ENCODE results near the gene SST. TPM values are rescaled to one million over a fixed set of nuclear protein-coding genes. Genes with fewer than 3 reads are reported as not detected.
"Not testable (repeated sequence)": the region's sequence is repeated elsewhere in the genome, so short reads cannot be mapped to it uniquely, and the experiment has no call there.

SST gene
- total RNA-seq, 3 donors from 2014 or later (not counting 1 experiment from before 2014, with no cell fraction given) = not detected

DNA sequence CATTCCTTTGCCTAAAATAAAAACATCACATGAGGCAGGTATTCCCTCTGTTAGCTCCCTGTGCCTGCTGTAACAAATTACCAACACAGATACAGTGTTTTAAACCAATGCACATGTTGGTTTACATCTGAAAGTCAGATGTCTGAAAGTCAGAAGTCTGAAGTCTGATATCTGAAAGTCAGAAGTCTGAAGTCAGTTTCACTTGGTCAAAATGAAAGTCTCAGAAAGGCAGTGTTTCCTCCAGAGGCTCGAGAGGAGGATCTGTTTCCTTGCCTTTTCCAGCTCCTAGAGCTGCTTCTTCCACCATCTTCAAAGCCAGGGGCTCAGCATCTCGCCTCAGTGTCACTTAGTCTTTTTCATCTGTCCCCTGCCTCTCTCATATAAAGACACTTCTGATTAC, 22.0 kb downstream of the SST start:
- WGBS (ENCODE audit: insufficient coverage) = 60% methylated on average over 2 of the region's 2 CpGs
- no peaks in the 10 kb centered on the region for H3K4me1 ChIP-seq (ENCODE audit: control insufficient read depth, insufficient read depth, low read length)
- intact Hi-C loops (cut with micrococcal nuclease) = no loop called here
- Mint-ChIP-seq H3K27me3 (ENCODE audit: low read depth in 2 of 2) (peaks cover 38 to 67% of the 10 kb centered on the region in 2 donors), H3K4me1 (no peaks in the 10 kb centered on the region), H3K27ac (no peak overlapping the region), H3K9me3 (no peaks in the 10 kb centered on the region), H3K36me3 (no peaks in the 10 kb centered on the region), H3K4me3 (no peak overlapping the region)
- TF ChIP-seq, protein P1, sequence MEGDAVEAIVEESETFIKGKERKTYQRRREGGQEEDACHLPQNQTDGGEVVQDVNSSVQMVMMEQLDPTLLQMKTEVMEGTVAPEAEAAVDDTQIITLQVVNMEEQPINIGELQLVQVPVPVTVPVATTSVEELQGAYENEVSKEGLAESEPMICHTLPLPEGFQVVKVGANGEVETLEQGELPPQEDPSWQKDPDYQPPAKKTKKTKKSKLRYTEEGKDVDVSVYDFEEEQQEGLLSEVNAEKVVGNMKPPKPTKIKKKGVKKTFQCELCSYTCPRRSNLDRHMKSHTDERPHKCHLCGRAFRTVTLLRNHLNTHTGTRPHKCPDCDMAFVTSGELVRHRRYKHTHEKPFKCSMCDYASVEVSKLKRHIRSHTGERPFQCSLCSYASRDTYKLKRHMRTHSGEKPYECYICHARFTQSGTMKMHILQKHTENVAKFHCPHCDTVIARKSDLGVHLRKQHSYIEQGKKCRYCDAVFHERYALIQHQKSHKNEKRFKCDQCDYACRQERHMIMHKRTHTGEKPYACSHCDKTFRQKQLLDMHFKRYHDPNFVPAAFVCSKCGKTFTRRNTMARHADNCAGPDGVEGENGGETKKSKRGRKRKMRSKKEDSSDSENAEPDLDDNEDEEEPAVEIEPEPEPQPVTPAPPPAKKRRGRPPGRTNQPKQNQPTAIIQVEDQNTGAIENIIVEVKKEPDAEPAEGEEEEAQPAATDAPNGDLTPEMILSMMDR (IDR thresholded peaks at IDR 0.05) = no peak
- no peak overlapping the region for H3K4me3 ChIP-seq (ENCODE audit: low read length)
- ATAC-seq (no peak), DNase-seq (no peak)
- H3K27me3 ChIP-seq (ENCODE audit: control insufficient read depth, insufficient read depth, low read length) = peaks cover 4% of the 10 kb centered on the region
- H3K27ac ChIP-seq (ENCODE audit: low read length) = no peak overlapping the region
- no peaks in the 10 kb centered on the region for H3K36me3 ChIP-seq (ENCODE audit: control insufficient read depth, insufficient read depth, low read length)
- no peaks in the 10 kb centered on the region for H3K9me3 ChIP-seq (ENCODE audit: control insufficient read depth, insufficient read depth, low read length)

DNA sequence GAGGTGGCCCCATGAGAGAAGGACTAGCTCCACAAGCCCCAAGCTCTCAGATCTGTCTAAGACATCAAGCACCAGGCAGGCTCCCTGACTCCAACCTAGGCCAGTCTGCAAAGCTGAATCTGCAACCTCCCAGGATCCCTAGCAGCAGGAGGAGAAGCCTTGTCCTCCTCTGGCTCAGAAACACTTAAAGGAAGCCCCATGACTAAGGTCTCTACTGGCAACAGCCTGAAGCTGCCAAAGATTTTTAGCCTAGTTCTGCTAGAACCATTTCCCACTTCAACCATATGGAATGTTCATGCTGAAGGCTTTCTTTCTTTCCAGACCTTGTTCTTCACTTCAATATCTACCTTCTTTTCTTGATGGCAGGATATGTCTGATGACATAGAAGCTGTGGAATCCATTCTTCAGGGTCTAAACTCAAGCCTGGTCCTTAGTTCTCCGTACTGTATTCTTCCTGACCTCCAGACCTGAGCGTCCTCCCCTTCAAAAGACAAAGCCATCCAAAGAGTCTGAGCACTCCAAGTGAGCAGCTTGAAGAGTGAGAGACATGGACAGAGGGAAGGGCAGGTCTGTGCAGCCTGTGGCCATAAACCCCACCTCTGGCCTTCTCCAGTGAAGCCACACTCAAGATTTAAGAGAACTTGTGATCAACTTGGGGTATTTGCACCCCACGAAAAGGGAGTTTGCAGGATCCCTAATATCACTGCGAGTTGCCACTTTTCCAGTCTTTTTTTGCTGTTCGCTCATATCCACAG, 23.1 kb downstream of the SST start:
- Histone ChIP-seq H3K4me1 (ENCODE audit: control insufficient read depth, insufficient read depth, low read length) (no peaks in the 10 kb centered on the region), H3K27ac (ENCODE audit: low read length) (no peak overlapping the region), H3K4me3 (ENCODE audit: low read length) (no peak overlapping the region), H3K9me3 (ENCODE audit: control insufficient read depth, insufficient read depth, low read length) (no peaks in the 10 kb centered on the region), H3K27me3 (ENCODE audit: control insufficient read depth, insufficient read depth, low read length) (peaks cover 4% of the 10 kb centered on the region), H3K36me3 (ENCODE audit: control insufficient read depth, insufficient read depth, low read length) (no peaks in the 10 kb centered on the region)
- DNase-seq (no peak), ATAC-seq (no peak)
- no peaks in the 10 kb centered on the region for H3K9me3 Mint-ChIP-seq
- TF ChIP-seq, protein P1 (IDR thresholded peaks at IDR 0.05) = no peak
- H3K4me1 Mint-ChIP-seq = no peaks in the 10 kb centered on the region
- intact Hi-C loops (cut with micrococcal nuclease) = no loop called here
- H3K27me3 Mint-ChIP-seq (ENCODE audit: low read depth in 2 of 2) = peaks cover 36 to 58% of the 10 kb centered on the region in 2 donors
- no peak overlapping the region for H3K4me3 Mint-ChIP-seq
- H3K36me3 Mint-ChIP-seq = no peaks in the 10 kb centered on the region
- no peak overlapping the region for H3K27ac Mint-ChIP-seq
- WGBS (ENCODE audit: insufficient coverage) = 75% methylated on average over 5 of the region's 5 CpGs

DNA sequence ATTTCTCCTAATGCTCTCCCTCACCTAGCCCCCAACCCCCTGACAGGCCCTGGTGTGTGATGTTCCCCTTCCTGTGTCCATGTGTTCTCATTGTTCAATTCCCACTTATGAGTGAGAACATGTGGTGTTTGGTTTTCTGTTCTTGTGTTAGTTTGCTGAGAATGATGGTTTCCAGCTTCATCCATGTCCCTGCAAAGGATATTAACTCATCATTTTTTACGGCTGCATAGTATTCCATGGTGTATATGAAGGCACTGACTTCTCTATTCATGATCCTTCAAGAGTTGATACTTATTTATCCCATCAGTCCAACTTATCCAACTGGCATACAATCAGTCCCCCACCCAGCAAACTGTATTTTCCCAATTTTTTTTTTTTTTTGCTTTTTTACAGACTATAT, 24.8 kb downstream of the SST start:
- H3K9me3 ChIP-seq (ENCODE audit: control insufficient read depth, insufficient read depth, low read length); H3K36me3 ChIP-seq (ENCODE audit: control insufficient read depth, insufficient read depth, low read length); H3K4me1 Mint-ChIP-seq; H3K4me3 Mint-ChIP-seq; H3K27ac ChIP-seq (ENCODE audit: low read length); intact Hi-C loops (cut with micrococcal nuclease); H3K36me3 Mint-ChIP-seq; H3K9me3 Mint-ChIP-seq; H3K27me3 ChIP-seq (ENCODE audit: control insufficient read depth, insufficient read depth, low read length); ATAC-seq; H3K4me3 ChIP-seq (ENCODE audit: low read length); H3K27ac Mint-ChIP-seq; DNase-seq; H3K4me1 ChIP-seq (ENCODE audit: control insufficient read depth, insufficient read depth, low read length): not testable (repeated sequence)
- H3K27me3 Mint-ChIP-seq (ENCODE audit: low read depth in 2 of 2) = peaks cover 29 to 46% of the 10 kb centered on the region in 2 donors
- 100% methylated on average over 1 of the region's 1 CpG for WGBS (ENCODE audit: insufficient coverage)

DNA sequence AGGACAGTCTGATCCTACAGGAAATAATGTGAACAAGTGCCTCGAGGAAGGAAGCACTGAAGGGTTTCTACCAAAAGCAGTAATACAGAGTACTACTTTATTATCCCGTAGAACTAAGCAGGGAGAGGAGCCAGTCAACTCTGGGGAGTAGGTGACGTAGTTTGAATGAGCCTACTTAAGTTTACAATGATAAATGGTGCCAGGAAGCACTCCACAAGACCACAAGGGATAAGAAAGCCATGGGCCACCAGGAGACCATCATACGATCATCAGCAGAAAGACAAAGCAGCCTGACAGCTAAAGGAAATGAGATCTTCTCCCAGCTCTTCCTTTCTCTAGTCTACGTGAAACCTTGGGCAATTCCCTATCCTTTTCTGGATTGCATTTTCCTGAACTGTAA, 27.3 kb downstream of the SST start:
- Histone ChIP-seq H3K36me3 (ENCODE audit: control insufficient read depth, insufficient read depth, low read length) (no peaks in the 10 kb centered on the region), H3K9me3 (ENCODE audit: control insufficient read depth, insufficient read depth, low read length) (no peaks in the 10 kb centered on the region), H3K27ac (ENCODE audit: low read length) (no peak overlapping the region), H3K27me3 (ENCODE audit: control insufficient read depth, insufficient read depth, low read length) (peaks cover 4% of the 10 kb centered on the region), H3K4me3 (ENCODE audit: low read length) (no peak overlapping the region), H3K4me1 (ENCODE audit: control insufficient read depth, insufficient read depth, low read length) (no peaks in the 10 kb centered on the region)
- TF ChIP-seq, protein P1 (IDR thresholded peaks at IDR 0.05) = no peak
- no peaks in the 10 kb centered on the region for H3K4me1 Mint-ChIP-seq
- H3K4me3 Mint-ChIP-seq = no peak overlapping the region
- H3K27ac Mint-ChIP-seq = no peak overlapping the region
- DNase-seq = no peak
- intact Hi-C loops (cut with micrococcal nuclease) = no loop called here
- H3K36me3 Mint-ChIP-seq = no peaks in the 10 kb centered on the region
- H3K27me3 Mint-ChIP-seq (ENCODE audit: low read depth in 2 of 2) = peaks cover 29 to 37% of the 10 kb centered on the region in 2 donors
- WGBS (ENCODE audit: insufficient coverage) = 70% methylated on average over 4 of the region's 5 CpGs
- no peaks in the 10 kb centered on the region for H3K9me3 Mint-ChIP-seq
- no peak for ATAC-seq

All from natural killer cell (primary cell).